MCF 10A (cell line): ENCODE measurements around the gene ABCB11. TPM values are rescaled to one million over a fixed set of nuclear protein-coding genes. Genes with fewer than 3 reads are reported as not detected.

Source experiments
- BruUV-seq: library from RNA; stranded (reverse); fragments of 400-500 nt; replicated peaks from 2 replicates; lab custom pipeline; 2021; lab: Mats Ljungman, UMichigan
- CTCF ChIA-PET: fragments of 300-600 bp; sonication (Branson Sonifier 250); formaldehyde crosslinking; extraction: SDS; loops from one replicate; lab custom pipeline; 2021; ENCODE audit warnings: antibody characterized with exemption, inconsistent platforms; lab: Yijun Ruan, JAX
- POLR2A ChIA-PET: fragments of 300-600, 350-650 bp; sonication (Branson Sonifier 250); formaldehyde crosslinking; extraction: SDS; loops from one replicate; lab custom pipeline; 2020; ENCODE audit warnings: antibody characterized with exemption, inconsistent platforms; lab: Yijun Ruan, JAX
- DNase-seq: peaks from one replicate; pipeline ENCODE4 v3.0.0-alpha.2; 2018; ENCODE audit not compliant: unreplicated experiment
- H3K27ac Mint-ChIP-seq: one replicate; pipeline ENCODE4 v1.8.0; 2022; ENCODE audit warnings: mild to moderate bottlenecking, low read depth, mixed read lengths; ENCODE audit not compliant: unreplicated experiment
- H3K27me3 Mint-ChIP-seq: one replicate; pipeline ENCODE4 v1.8.0; 2022; ENCODE audit warnings: mixed read lengths; ENCODE audit not compliant: insufficient read depth, unreplicated experiment
- H3K36me3 Mint-ChIP-seq: one replicate; pipeline ENCODE4 v1.8.0; 2022; ENCODE audit warnings: mild to moderate bottlenecking, moderate library complexity, mixed read lengths; ENCODE audit not compliant: insufficient read depth, unreplicated experiment
- H3K4me1 Mint-ChIP-seq: one replicate; pipeline ENCODE4 v1.8.0; 2022; ENCODE audit warnings: mixed read lengths; ENCODE audit not compliant: insufficient read depth, unreplicated experiment
- H3K4me3 Mint-ChIP-seq: one replicate; pipeline ENCODE4 v1.8.0; 2022; ENCODE audit warnings: mild to moderate bottlenecking, moderate library complexity, mixed read lengths; ENCODE audit not compliant: unreplicated experiment
- H3K9me3 Mint-ChIP-seq: one replicate; pipeline ENCODE4 v1.8.0; 2022; ENCODE audit warnings: mixed read lengths; ENCODE audit not compliant: unreplicated experiment
- CTCF ChIP-seq: fragments of 200-600 bp; IDR thresholded peaks from one replicate; pipeline ENCODE4 v1.8.0; 2022; ENCODE audit warnings: antibody characterized with exemption, mild to moderate bottlenecking; ENCODE audit not compliant: unreplicated experiment
- intact Hi-C: fragments of 100-400 bp; cut with micrococcal nuclease; formaldehyde crosslinking; loops from 2 replicates; pipeline ENCODE4 v1.14.1; 2022
- total RNA-seq: library from RNA; stranded (reverse); gene quantifications from 2 replicates; pipeline ENCODE4 v1.2.3, GENCODE V29; 2022

The ABCB11 gene
- total RNA-seq, 1 experiment from 2014 or later: not detected

GRCh38 chr2:169073963-169074751 lies 43.0 kb upstream of the ABCB11 start:
- Mint-ChIP-seq H3K27me3 (no peaks in the 10 kb centered on the region), H3K27ac (no peak overlapping the region), H3K4me3 (no peak overlapping the region), H3K9me3 (no peaks in the 10 kb centered on the region), H3K4me1 (peaks cover 14% of the 10 kb centered on the region), H3K36me3 (no peaks in the 10 kb centered on the region)
- intact Hi-C loops: no loop called here
- CTCF ChIA-PET: interaction anchor here (1.2 kb wide), 1 partner anchor 36 kb away, joined by 6 read pairs; no protein-coding TSS in a partner anchor
- POLR2A ChIA-PET: interaction anchor here (1.0 kb wide), 1 partner anchor 11 kb away, joined by 8 read pairs; no protein-coding TSS in a partner anchor
- BruUV-seq: no TSS peak
- DNase-seq: no peak
- TF ChIP-seq CTCF: no peak

- H3K4me3 Mint-ChIP-seq: no peak overlapping the region
- H3K4me1 Mint-ChIP-seq: peaks cover 16% of the 10 kb centered on the region
- H3K9me3 Mint-ChIP-seq: no peaks in the 10 kb centered on the region
- no TSS peak for BruUV-seq
- intact Hi-C loops: no loop called here
- no peak for DNase-seq
- CTCF ChIA-PET: interaction anchor here (1.1 kb wide), 1 partner anchor 59 kb away, joined by 3 read pairs; no protein-coding TSS in a partner anchor
- POLR2A ChIA-PET: interaction anchor here (1.0 kb wide), 1 partner anchor 12 kb away, joined by 8 read pairs; no protein-coding TSS in a partner anchor
- H3K27me3 Mint-ChIP-seq: no peaks in the 10 kb centered on the region
- TF ChIP-seq CTCF: no peak
- no peaks in the 10 kb centered on the region for H3K36me3 Mint-ChIP-seq
- no peak overlapping the region for H3K27ac Mint-ChIP-seq
Observed at GRCh38 chr2:169073211-169073962, 42.3 kb upstream of the ABCB11 start.

- intact Hi-C loops: no loop called here
- DNase-seq: no peak
- POLR2A ChIA-PET: interaction anchor here (0.6 to 1.9 kb wide), 10 partner anchors 8 to 80 kb away, joined by 3 to 11 read pairs (median 4); no protein-coding TSS in a partner anchor
- BruUV-seq: no TSS peak
- Mint-ChIP-seq H3K27me3 (no peaks in the 10 kb centered on the region), H3K36me3 (no peaks in the 10 kb centered on the region), H3K4me1 (peaks cover 16% of the 10 kb centered on the region), H3K9me3 (no peaks in the 10 kb centered on the region), H3K27ac (no peak overlapping the region), H3K4me3 (no peak overlapping the region)
- no peak for TF ChIP-seq CTCF
- CTCF ChIA-PET: interaction anchor here (0.9 to 1.1 kb wide), 3 partner anchors 38 to 123 kb away, joined by 3 to 4 read pairs (median 3); no protein-coding TSS in a partner anchor
Observed at GRCh38 chr2:169072163-169072925, 41.2 kb upstream of the ABCB11 start.
